Peyer's patch (tissue), 4 donors: ENCODE results near the gene TMC6.
"Not testable (repeated sequence)": the region's sequence is repeated elsewhere in the genome, so short reads cannot be mapped to it uniquely, and the experiment has no call there.

ENCODE experiments used
- POLR2A ChIP-seq, 2 donors: fragments of 450-650 bp; IDR thresholded peaks; one replicate each; pipeline ENCODE4 v1.5.1; 2017; ENCODE audit warnings: antibody characterized with exemption in 2 of 2, mild to moderate bottlenecking in 2 of 2, moderate library complexity in 2 of 2
- TF ChIP-seq, protein P1 (sequence below), 6 experiments: fragments of 450-650 bp in 4 of 6; fragments of 200-600 bp in 2 of 6; sonication (generic) in 1 of 6; IDR thresholded peaks; one replicate each; pipeline ENCODE4 v1.5.1; 2017 to 2019; ENCODE audit warnings: antibody characterized with exemption in 6 of 6, mild to moderate bottlenecking in 3 of 6, moderate library complexity in 1 of 6

- TF ChIP-seq, protein P1, sequence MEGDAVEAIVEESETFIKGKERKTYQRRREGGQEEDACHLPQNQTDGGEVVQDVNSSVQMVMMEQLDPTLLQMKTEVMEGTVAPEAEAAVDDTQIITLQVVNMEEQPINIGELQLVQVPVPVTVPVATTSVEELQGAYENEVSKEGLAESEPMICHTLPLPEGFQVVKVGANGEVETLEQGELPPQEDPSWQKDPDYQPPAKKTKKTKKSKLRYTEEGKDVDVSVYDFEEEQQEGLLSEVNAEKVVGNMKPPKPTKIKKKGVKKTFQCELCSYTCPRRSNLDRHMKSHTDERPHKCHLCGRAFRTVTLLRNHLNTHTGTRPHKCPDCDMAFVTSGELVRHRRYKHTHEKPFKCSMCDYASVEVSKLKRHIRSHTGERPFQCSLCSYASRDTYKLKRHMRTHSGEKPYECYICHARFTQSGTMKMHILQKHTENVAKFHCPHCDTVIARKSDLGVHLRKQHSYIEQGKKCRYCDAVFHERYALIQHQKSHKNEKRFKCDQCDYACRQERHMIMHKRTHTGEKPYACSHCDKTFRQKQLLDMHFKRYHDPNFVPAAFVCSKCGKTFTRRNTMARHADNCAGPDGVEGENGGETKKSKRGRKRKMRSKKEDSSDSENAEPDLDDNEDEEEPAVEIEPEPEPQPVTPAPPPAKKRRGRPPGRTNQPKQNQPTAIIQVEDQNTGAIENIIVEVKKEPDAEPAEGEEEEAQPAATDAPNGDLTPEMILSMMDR (IDR thresholded peaks at IDR 0.05) = not testable (repeated sequence)
- TF ChIP-seq POLR2A (IDR thresholded peaks at IDR 0.05) = not testable (repeated sequence)
Observed at GRCh38 chr17:78066976-78067375, 61.6 kb downstream of the TMC6 start.
